Neuronal stem cell (in vitro differentiated cells): ENCODE data around the gene MAPK7.

Source experiments
- DNase-seq: peaks from one replicate; pipeline ENCODE4 v3.0.0-alpha.2; 2013; ENCODE audit warnings: low spot score
- H2AFZ ChIP-seq: one replicate; pipeline ENCODE4 v1.6.1; 2013; ENCODE audit warnings: mild to moderate bottlenecking, low read length, inconsistent platforms
- H2AK5ac ChIP-seq: 2 replicates; pipeline ENCODE4 v1.6.1; 2013; ENCODE audit warnings: low read depth, mild to moderate bottlenecking, inconsistent platforms, low read length, moderate library complexity, mixed read lengths
- H2BK120ac ChIP-seq: 2 replicates; pipeline ENCODE4 v1.6.1; 2013; ENCODE audit warnings: low read depth, mild to moderate bottlenecking, inconsistent platforms, low read length, moderate library complexity, mixed read lengths
- H2BK12ac ChIP-seq: one replicate; pipeline ENCODE4 v1.6.1; 2013; ENCODE audit warnings: low read length, inconsistent platforms
- H2BK15ac ChIP-seq: 2 replicates; pipeline ENCODE4 v1.6.1; 2013; ENCODE audit warnings: mild to moderate bottlenecking, low read length, inconsistent platforms, mixed read lengths
- H2BK5ac ChIP-seq: one replicate; pipeline ENCODE4 v1.6.1; 2013; ENCODE audit warnings: inconsistent platforms, mild to moderate bottlenecking, low read length, moderate library complexity
- H3K14ac ChIP-seq: one replicate; pipeline ENCODE4 v1.6.1; 2013; ENCODE audit warnings: low read length, inconsistent platforms
- H3K18ac ChIP-seq: 2 replicates; pipeline ENCODE4 v1.6.1; 2013; ENCODE audit warnings: low read length, inconsistent platforms
- H3K23ac ChIP-seq: 2 replicates; pipeline ENCODE4 v1.6.1; 2013; ENCODE audit warnings: low read depth, mild to moderate bottlenecking, mixed read lengths, low read length, inconsistent platforms; ENCODE audit not compliant: poor library complexity
- H3K27ac ChIP-seq: replicated peaks from 3 replicates; pipeline ENCODE4 v1.5.1; 2013; ENCODE audit warnings: low read length, inconsistent platforms
- H3K27me3 ChIP-seq, 3 experiments: 2 replicates each; pipeline ENCODE4 v1.6.1; 2013; ENCODE audit warnings: low read length in 3 of 3, mild to moderate bottlenecking in 2 of 3, inconsistent platforms in 1 of 3, low read depth in 1 of 3, mixed read lengths in 1 of 3, moderate library complexity in 1 of 3; ENCODE audit not compliant: control insufficient read depth in 3 of 3, insufficient read depth in 3 of 3
- H3K36me3 ChIP-seq, 2 donors: replicated peaks in 1 of 2; 2 replicates each; pipeline ENCODE4 v1.6.1; 2013; ENCODE audit warnings: low read length in 2 of 2; ENCODE audit not compliant: control insufficient read depth in 2 of 2, insufficient read depth in 2 of 2
- H3K4ac ChIP-seq: 2 replicates; pipeline ENCODE4 v1.6.1; 2013; ENCODE audit warnings: inconsistent platforms, mild to moderate bottlenecking, low read length, moderate library complexity
- H3K4me1 ChIP-seq, 2 donors: 1 replicate in 1 of 2; 2 replicates in 1 of 2; pipeline ENCODE4 v1.6.1; 2013; ENCODE audit warnings: low read length in 2 of 2, low read depth in 1 of 2; ENCODE audit not compliant: control insufficient read depth in 2 of 2, insufficient read depth in 1 of 2
- H3K4me2 ChIP-seq: one replicate; pipeline ENCODE4 v1.6.1; 2013; ENCODE audit warnings: mild to moderate bottlenecking, low read length, inconsistent platforms; ENCODE audit not compliant: insufficient read depth, poor library complexity, severe bottlenecking
- H3K4me3 ChIP-seq, 2 donors: 2 replicates each; pipeline ENCODE4 v1.5.1; 2013; ENCODE audit warnings: low read length in 2 of 2, mild to moderate bottlenecking in 2 of 2, inconsistent platforms in 1 of 2, moderate library complexity in 1 of 2
- H3K79me1 ChIP-seq: one replicate; pipeline ENCODE4 v1.6.1; 2013; ENCODE audit warnings: low read depth, mild to moderate bottlenecking, inconsistent platforms, low read length, moderate library complexity
- H3K9ac ChIP-seq: one replicate; pipeline ENCODE4 v1.6.1; 2013; ENCODE audit warnings: mild to moderate bottlenecking, low read depth, low read length, inconsistent platforms; ENCODE audit not compliant: poor library complexity
- H3K9me3 ChIP-seq, 2 donors: replicated peaks in 1 of 2; 2 replicates each; pipeline versions ENCODE3 to v1.6.1; 2013; ENCODE audit warnings: low read length in 2 of 2, mild to moderate bottlenecking in 2 of 2, inconsistent platforms in 1 of 2, low read depth in 1 of 2, mixed read lengths in 1 of 2, moderate library complexity in 1 of 2; ENCODE audit not compliant: control insufficient read depth in 2 of 2, insufficient read depth in 1 of 2
- H4K8ac ChIP-seq: one replicate; pipeline ENCODE4 v1.6.1; 2013; ENCODE audit warnings: low read depth, mild to moderate bottlenecking, inconsistent platforms, low read length, moderate library complexity
- H4K91ac ChIP-seq: one replicate; pipeline ENCODE4 v1.6.1; 2013; ENCODE audit warnings: low read length, low read depth, mild to moderate bottlenecking, inconsistent platforms; ENCODE audit not compliant: poor library complexity
- WGBS, 2 donors: extraction: QIAGEN DNeasy Blood & Tissue Kit; methylation state at CpG; one replicate each; pipeline ENCODE4 v1.1.7; 2013; ENCODE audit warnings: missing lambda C conversion rate in 2 of 2, mixed read lengths in 1 of 2; ENCODE audit not compliant: insufficient read length in 2 of 2, insufficient replicate concordance in 1 of 2; ENCODE audit errors: extremely low coverage in 2 of 2; 5-methylcytosine and 5-hydroxymethylcytosine counted together

The MAPK7 gene

DNA sequence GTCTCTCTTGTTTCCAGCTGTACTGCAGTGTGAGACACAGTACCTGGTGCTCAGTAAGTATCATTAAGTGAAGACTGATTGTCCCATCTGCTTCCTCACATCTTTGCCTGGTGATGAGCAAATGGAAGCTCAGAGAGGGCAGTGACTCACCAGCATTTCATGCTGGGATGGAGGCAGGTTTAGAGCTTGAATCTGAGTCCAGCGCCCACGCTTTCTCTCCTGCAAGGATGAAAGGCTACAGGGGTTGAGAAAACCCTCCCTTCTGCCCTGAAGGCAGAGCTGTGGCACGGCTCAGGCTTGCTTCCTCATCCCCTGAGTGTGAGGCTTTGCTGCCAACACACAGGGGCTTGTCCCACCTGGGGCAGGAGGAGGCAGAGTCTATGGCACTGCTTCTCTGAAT is 31.2 kb downstream of the MAPK7 start:
- Histone ChIP-seq H3K23ac (no peak overlapping the region), H2BK120ac (no peak overlapping the region), H3K27me3 (peaks cover 0 to 32% (median 0%) of the 10 kb centered on the region in 3 experiments), H3K14ac (no peak overlapping the region), H3K18ac (no peak overlapping the region), H3K27ac (no peak overlapping the region), H2BK15ac (no peak overlapping the region), H3K79me1 (no peaks in the 10 kb centered on the region), H4K91ac (no peak overlapping the region), H3K4ac (no peak overlapping the region), H3K9ac (no peak overlapping the region), H4K8ac (no peak overlapping the region), H2BK12ac (no peak overlapping the region), H3K4me3 (no peak overlapping the region), H2AK5ac (no peak overlapping the region), H2AFZ (no peak overlapping the region), H3K4me1 (peaks cover 0 to 13% of the 10 kb centered on the region in 2 donors), H3K4me2 (no peak overlapping the region), H2BK5ac (no peak overlapping the region), H3K9me3 (no peaks in the 10 kb centered on the region), H3K36me3 (no peaks in the 10 kb centered on the region)
- WGBS, 2 donors, result no CpG with 5 or more reads among the region's 3 CpGs
- DNase-seq, result no peak

DNA sequence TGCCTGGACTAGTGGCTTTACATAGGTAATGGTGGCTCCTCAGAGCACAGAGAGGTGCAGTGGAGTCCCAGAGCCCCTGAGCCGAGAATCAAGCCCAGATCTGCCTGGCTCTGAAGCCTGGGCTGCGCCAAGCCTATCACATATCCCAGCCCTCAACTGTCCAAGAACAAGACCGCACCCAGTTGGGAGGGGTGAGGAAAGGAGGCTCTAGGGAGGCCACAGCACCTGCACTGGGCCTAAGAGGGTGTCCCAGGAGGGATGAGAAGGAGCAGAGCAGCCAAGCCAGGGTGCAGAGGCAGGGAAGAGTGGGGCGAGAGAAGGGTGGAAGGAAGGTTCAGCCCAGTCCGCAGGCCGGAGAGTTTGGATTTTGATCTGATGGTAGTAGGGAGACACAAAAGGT is 31.8 kb downstream of the MAPK7 start:
- Histone ChIP-seq H3K4ac (no peak overlapping the region), H3K4me1 (peaks cover 0 to 13% of the 10 kb centered on the region in 2 donors), H3K9me3 (no peaks in the 10 kb centered on the region), H2BK5ac (no peak overlapping the region), H3K23ac (no peak overlapping the region), H2BK120ac (no peak overlapping the region), H3K36me3 (no peaks in the 10 kb centered on the region), H3K27ac (no peak overlapping the region), H4K8ac (no peak overlapping the region), H2BK12ac (no peak overlapping the region), H3K27me3 (peaks cover 0 to 33% (median 0%) of the 10 kb centered on the region in 3 experiments), H3K18ac (no peak overlapping the region), H2AFZ (no peak overlapping the region), H3K4me2 (no peak overlapping the region), H3K4me3 (no peak overlapping the region), H3K79me1 (no peaks in the 10 kb centered on the region), H2BK15ac (no peak overlapping the region), H3K9ac (no peak overlapping the region), H2AK5ac (peak overlapping the region; percentile 14), H3K14ac (no peak overlapping the region), H4K91ac (no peak overlapping the region)
- WGBS, 2 donors, result no CpG with 5 or more reads among the region's 6 CpGs
- DNase-seq, result no peak

DNA sequence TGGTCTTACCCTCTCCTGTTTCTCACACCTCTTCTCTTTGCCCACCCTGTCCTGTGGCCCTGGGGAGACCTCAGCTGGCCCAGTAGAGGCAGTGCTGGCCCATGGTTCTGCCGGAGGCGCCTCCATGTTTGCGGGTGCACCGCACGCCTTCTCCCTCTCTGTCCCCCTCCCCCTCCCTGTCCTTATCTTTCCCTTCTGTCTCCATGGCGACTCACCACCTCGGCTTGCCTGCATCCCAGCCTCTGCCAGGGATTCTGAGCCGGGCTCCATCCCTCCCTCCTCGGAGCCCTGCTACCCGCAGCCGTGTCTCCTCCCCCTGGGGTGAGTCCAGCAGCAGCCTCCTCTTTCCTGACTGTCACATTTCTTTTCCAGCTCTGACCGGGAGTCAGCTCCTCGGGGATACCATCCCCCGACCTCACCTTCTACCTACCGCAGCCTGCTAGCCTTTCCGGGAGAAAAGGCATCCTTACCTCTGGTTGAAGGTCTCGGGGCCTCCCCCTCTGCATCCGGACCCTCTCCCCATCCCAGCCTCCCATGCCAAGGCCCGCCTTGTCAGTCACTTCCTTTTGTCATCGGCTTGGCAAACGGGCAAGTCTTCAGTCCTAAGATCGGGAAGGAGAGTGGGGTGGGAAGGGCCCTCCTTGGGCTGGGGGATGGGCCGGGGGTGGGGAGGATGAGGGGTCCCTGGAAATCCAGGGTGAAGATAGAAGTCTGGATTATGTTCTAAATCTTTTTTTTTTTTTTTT is 32.8 kb downstream of the MAPK7 start, which contains the start of gene RNF112:
RNF112 (plus strand) TSS at position 358 of the 746 bp plus-strand sequence; CDS start at position 535, 177 bp downstream.
- Histone ChIP-seq H3K4me2 (peak within 1 kb of the TSS; percentile 28), H2BK15ac (peak within 1 kb of the TSS; percentile 87), H3K9ac (peak within 1 kb of the TSS; percentile 53), H4K8ac (no peak within 1 kb of the TSS), H3K4me3 (no peak within 1 kb of the TSS), H3K4ac (peak within 1 kb of the TSS; percentile 1), H3K14ac (peak within 1 kb of the TSS; percentile 73), H2BK12ac (no peak within 1 kb of the TSS), H2BK5ac (no peak within 1 kb of the TSS), H2AFZ (peak within 1 kb of the TSS; percentile 71), H3K23ac (no peak within 1 kb of the TSS), H3K9me3 (no peaks in the 10 kb centered on the region), H4K91ac (no peak within 1 kb of the TSS), H3K36me3 (no peaks in the 10 kb centered on the region), H3K18ac (peak within 1 kb of the TSS; percentile 73), H3K27me3 (peaks cover 0 to 33% (median 0%) of the 10 kb centered on the region in 3 experiments), H2BK120ac (no peak within 1 kb of the TSS), H2AK5ac (peak within 1 kb of the TSS; percentile 92), H3K27ac (no peak within 1 kb of the TSS), H3K4me1 (peaks cover 0 to 13% of the 10 kb centered on the region in 2 donors), H3K79me1 (no peaks in the 10 kb centered on the region)
- no CpG with 5 or more reads among the region's 23 CpGs for WGBS, 2 donors
- no peak for DNase-seq

DNA sequence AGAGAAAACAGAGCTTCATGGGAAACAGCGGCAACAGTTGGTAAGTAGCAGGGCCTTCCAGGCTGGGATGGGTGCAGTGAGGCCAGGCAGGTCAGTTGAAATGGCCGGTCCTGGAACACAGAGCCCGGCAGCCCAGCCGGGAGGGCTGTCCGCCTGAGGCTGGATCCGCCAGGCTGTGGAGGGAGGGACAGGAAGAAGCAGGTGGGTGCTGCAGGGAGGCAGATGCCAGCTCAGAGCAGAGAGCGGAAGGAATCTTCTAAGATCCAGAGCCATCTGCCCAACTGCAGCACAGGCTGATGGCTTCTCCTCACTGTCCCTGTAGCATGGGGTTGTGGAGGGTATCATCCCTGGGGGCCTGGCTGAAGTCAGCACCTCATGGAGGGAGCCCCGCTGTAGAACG is 33.3 kb downstream of the MAPK7 start:
- Histone ChIP-seq H3K23ac (no peak overlapping the region), H3K18ac (peak overlapping the region; percentile 73), H3K4me2 (no peak overlapping the region), H3K4me1 (peaks cover 0 to 13% of the 10 kb centered on the region in 2 donors), H3K9me3 (no peaks in the 10 kb centered on the region), H3K9ac (peak overlapping the region; percentile 53), H3K36me3 (no peaks in the 10 kb centered on the region), H2AFZ (peak overlapping the region; percentile 54), H2BK12ac (no peak overlapping the region), H2BK5ac (no peak overlapping the region), H3K27me3 (peaks cover 0 to 39% (median 0%) of the 10 kb centered on the region in 3 experiments), H3K4me3 (no peak overlapping the region), H2BK120ac (no peak overlapping the region), H3K27ac (no peak overlapping the region), H3K4ac (peak overlapping the region; percentile 1), H2BK15ac (peak overlapping the region; percentile 87), H2AK5ac (peak overlapping the region; percentile 92), H3K79me1 (no peaks in the 10 kb centered on the region), H4K8ac (no peak overlapping the region), H4K91ac (no peak overlapping the region), H3K14ac (peak overlapping the region; percentile 67)
- WGBS, 2 donors, result no CpG with 5 or more reads among the region's 9 CpGs
- DNase-seq, result no peak
